Tongue (tissue), 2 donors: ENCODE measurements around the gene PRM1. TPM values are rescaled to one million over a fixed set of nuclear protein-coding genes. Genes with fewer than 3 reads are reported as not detected.

Source experiments
- DNase-seq: peaks from one replicate; pipeline ENCODE4 v3.0.0-alpha.2; 2015
- total RNA-seq: library from RNA; depleted of rRNA; stranded (reverse); fragments of >200 nt; gene quantifications from one replicate; pipeline ENCODE4 v1.2.3, GENCODE V29; 2014

PRM1 gene, protein sequence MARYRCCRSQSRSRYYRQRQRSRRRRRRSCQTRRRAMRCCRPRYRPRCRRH
- not detected for total RNA-seq

DNA sequence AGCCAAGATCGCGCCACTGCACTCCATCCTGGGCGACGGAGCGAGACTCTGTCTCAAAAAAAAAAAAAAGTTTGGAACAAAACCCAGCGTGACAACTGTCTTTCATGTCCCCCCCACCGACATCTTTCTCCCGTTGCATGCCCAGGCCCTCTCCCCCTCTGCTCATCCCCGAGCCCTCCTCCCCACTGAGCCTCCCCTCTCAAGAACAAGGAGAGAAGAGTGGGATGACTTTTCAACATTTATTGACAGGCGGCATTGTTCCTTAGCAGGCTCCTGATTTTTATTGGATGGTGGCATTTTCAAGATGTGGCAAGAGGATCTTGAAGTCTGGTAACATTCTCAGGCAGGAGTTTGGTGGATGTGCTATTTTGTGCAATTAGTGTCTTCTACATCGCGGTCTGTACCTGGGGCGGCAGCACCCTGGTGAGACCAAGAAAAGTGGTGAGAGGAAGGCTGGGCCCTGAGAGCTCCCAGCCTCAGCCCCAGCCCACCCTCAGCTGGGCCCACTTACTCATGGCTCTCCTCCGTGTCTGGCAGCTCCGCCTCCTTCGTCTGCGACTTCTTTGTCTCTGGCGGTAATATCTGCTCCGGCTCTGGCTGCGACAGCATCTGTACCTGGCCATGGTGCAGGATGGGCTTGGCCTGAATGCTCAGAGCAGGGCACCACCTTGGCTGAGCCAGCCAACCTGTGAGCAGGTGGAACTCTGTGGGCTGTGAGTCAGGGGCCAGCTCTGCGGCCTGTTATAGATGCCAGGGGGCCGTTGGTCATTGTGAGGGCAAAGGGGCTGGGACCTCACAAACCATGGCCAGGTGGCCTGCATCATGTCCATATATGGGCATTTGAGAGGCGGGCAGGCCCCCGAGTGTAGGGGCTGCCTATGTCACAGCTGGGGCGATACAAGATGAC is at the start of gene PRM1:
PRM1 (minus strand) TSS at position 715 of the 907 bp plus-strand sequence; CDS start at position 623, 92 bp downstream.
- DNase-seq: no peak

DNA sequence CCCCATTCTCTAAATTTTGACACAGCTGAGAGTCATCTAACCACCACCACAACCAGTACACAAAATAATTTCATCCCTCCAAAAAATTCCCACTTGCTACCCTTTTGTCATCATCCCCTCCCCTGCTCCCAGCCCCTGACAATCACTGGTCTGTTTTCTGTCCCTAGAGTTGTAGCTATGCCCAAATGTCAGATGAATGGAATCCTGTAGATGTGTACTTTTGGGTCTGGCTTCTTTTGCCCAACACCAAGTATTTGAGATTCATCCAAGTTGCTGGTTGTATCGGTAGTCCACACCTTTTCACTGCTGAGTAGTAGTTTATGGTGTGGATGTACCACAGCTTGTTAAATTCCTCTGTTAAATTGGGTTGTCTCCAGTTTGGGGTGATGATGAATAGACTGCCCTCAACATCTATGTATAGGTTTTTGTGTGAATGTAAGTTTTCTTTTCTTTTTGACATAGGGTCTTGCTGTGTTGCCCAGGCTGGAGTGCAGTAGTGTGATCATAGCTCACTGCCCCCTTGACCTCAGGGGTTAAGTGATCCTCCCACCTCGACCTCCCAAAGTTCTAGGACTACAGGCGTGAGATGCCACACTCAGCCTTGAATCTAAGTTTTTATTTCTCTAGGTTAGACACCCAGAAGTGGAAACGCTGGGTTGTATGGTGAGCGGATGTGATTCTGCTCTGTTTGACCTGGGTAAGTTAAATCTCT is 49.6 kb upstream of the PRM1 start:
- DNase-seq: no peak

DNA sequence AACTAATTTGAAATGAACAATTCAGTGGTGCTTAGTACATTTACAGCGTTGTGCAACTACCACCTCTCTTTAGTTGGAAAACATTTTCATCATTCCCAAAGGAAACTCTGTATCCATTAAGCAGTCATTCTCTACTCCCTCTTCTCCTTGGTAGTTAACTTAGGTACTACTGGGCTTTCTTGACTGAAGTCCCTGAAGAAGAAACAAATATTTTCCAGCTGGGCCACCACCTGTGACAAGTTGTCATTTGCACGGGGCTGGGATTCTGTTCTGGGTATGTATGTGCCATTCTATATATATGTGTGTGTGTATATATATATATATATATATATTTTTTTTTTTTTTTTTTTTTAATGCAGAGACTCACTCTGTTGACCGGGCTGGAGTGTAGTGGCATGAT is 48.8 kb upstream of the PRM1 start:
- peak; percentile 67 for DNase-seq

DNA sequence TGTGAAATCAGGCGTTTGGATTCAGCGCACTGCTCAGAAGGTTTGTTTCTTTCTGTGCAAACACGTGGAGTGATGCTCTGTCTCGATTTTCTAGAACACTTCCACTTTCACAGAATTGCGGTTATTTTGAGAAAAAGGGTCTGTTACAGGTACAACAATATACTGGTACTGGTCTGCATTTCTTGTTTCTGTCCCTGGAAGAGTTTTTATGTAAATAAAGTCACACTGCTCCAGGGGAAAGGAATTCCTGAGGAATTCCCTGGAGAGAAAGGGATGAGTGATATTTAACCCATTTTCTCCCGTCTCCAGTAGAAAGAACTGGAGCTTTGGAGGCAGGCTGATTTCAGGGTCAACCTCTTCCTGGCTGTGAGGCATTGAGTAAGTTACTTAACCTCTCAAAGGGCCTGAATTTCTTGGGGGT is 48.0 kb upstream of the PRM1 start:
- no peak for DNase-seq

DNA sequence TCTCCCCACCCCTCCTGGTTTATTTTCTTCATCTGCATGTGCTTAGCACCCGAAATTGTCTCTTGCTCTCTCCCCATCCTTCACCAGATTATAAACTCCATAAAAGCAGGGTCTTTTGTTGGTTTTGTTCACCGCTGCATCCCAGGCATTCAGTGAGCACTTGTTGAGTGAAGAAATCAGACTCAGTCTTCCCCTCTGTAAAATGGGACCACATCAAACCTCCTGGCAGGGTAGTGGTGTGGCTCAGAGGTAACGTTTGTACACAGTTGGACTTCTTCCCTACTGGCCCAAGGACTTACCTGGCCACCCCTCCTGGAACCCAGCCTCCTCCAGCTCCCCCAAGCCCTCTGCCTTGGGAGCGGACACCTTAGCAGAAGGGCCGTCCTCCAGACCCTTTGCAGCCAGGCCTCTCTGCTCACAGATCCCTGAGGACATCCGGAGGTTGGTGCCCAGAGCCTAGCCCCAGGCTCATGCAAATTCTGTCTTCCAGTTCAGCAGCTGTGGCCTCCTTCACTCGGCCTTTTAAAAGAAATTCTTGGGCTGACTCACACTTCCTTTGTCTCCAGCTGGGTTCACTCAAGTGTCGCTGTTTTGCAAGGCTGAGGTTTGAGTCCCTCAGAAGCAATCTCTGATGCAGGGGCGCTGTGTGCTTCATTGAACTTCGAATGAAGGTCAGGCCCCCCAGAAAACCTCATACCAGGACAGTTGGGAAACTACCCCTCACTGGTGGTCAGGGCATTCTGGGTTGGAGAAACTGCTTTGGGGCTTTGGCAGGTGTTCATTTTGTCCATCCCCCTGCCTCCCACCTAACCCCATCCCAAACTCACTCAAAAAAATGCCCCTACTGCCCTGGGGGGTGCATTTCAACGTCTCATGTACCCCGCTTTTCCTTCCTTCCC is 47.3 kb upstream of the PRM1 start:
- peak; percentile 87 for DNase-seq

DNA sequence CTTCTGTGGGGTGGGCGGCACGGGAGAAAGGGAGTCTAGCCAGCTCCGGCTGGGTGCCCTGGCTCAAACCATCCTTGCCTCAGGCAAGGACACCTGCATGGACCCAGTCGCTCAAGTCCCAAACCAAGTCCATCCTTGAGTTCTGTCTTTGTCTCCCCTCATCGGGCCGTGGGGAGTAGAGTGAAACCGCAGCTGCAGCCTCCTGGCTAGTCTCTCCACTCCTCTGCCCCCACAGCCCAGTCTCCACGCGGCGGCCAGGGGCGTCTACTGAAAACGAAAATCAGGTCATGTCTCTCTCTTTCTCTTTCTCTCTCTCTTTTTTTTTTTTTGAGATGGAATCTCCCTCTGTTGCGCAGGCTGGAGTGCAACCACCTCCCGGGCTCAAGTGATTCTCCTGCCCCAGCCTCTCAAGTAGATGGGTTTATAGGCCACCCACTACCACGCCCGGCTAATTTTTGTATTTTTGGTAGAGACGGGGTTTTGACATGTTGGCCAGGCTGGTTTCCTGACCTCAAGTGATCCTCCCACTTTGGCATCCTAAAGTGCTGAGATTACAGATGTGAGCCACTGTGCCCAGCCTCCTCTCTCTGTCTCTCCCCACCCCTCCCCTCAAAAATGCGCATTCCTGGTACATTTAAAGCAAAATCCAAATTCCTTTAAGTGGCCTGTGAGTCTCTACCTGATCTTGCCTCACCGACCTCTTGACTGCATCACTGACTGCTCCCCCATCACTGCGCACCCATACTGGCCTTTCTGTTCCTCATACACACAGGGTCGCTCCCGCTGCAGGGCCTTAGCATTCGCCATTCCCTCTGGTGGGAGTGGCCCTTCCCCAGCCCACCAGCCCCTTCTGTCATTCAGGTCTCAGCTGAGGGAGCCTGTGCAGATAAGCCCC is 46.4 kb upstream of the PRM1 start:
- no peak for DNase-seq

DNA sequence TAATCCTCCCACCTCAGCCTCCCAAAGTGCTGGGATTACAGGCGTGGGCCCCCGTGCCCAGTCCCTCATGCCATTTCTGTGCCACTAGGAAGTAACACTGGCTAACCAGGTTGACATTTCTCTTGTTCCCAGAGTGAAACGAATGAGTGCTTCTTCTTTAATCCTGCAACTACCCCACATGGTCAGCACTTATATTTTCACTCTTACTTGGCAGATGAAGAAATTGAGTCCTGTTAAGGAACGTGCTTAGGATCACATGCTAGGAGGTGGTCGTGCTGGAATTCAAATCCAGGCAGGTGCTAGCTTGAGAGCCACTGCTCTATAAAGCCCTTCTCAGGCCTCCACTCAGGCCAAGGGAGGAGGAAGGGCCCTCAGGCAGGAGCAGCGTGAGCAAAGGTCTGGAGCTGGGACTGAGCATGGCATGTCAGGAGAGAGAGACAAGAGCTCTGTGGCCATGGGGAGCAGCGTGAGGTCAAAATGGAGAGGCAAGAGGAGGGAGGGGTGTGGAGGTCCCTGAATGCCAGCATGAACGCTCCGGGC is 45.7 kb upstream of the PRM1 start:
- DNase-seq: no peak

DNA sequence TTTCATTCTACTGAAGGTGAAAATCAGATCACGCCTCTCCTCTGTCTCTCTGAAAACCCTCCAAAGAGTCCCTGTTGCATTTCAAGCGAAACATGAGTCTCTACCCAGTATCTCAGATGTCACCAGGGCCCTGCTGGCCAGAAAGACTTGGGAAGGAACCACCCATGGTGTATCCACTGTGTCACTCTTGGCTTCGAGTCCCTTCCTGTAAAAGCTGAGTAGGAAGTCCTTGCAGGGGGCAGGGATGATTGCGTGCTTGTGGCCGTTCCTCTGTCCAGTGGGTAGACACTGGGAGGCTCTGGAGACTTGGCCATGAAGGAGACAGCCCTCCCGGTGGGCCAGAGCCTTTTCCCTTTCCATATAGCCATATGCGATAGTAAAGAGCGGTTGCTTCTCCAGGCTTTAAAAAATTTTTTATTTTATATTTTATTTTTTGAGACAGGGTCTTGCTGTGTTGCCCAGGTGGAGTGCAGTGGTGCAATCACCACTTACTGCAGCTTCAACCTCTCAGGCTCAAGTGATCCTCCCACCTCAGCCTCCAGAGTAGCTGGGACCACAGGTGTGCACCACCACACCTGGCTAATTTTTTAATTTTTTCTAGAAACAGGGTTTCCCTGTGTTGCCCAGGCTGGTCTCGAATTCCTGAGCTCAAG is 45.1 kb upstream of the PRM1 start:
- DNase-seq: no peak

DNA sequence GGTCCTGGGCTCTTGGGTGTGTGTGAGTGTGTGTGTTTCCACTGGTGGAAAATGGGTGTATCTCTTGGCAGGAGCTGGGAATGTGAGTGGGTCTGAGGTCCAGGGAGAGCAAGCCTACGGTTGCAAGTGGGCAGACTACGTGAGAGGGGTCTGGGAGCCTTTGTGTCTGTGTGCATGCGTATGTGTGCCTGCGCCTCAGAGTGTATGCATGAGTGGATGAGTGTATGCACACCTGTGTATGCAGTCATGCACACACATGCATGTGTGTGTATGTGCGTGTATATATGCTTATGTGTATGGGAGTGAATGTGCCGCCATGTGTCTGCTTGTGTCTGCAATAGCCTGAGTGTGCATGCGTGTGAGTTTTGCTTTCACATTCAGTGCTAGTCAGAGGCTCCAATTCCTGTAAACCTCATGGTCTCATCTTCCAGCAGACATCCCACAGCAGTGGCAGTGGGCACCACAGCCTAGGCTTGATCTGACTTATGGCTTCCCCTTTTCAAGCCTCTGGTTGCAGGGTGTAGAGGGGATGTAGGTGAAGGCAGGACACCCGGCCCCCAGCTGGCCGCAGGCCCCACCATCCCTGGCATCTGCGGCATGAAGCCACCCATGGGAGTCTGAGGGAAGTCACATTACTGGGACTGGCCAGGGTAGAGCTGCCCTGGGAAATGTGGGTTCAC is 44.4 kb upstream of the PRM1 start:
- DNase-seq: no peak

DNA sequence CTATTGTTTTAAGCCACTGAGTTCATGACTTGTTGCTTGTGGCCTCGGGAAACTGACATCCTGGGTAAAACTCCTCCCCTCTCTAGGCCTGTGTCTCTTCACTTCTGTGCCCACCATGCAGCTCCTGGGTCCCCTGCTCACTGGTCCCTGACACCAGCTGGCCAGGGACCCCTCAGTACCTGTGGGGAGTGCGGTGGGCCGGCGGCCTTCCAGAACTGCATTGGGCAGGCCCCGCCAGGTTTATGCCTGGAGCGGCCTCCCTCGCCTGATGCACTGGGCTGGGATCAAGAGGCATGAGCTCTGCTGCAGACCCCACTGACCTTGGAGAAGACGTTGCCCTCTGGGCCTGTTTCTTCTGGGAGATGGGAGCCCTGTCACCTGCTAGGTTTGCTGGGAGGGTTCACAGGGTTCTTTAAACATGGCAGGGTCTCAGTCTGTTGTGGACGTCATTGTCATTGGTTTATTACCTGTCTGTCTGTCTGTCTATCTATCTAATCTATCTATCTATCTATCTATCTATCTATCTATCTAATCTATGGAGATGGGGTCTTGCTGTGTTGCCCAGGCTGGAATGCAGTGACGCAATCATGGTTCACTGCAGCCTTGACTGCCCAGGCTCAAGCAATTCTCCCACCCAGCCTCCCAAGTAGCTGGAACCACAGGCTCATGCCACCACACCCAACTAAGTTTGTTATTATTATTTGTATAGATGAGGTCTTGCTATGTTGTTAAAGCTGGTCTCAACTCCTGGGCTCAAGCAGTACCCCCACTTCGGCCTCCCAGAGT is 42.6 kb upstream of the PRM1 start:
- no peak for DNase-seq

DNA sequence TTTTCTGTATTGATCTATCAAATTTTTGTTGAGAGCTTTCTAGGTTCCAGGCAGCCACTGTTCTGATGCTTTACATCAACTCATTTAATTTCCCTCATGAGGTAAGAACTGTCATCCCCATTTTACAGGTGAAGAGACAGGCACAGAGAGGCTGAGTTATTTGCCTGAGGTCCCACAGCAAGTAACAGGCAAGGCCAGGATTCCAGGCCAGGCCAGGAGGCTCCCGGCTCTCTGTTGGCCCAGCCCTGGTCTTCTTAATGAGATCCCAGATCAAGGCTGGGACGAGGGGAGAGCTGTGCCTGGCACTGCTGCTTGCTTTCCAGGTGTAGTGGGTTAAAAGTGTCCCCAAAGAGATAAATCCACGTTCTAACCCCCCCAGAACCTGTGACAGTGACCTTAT is 41.7 kb upstream of the PRM1 start:
- no peak for DNase-seq

DNA sequence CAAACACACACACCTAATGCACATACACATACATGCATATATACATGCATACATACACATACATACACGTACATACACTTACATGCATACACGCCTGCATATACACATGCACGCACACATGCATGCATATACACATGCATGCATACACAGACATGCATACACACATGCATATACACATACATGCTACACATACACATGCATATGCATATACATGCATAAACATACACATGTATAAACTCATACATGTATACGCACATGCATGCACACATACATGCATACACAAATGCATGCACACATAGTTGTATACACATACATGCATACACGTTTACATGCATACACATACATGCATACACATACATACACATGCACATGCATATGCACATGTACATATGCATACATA is 40.5 kb upstream of the PRM1 start:
- no peak for DNase-seq

DNA sequence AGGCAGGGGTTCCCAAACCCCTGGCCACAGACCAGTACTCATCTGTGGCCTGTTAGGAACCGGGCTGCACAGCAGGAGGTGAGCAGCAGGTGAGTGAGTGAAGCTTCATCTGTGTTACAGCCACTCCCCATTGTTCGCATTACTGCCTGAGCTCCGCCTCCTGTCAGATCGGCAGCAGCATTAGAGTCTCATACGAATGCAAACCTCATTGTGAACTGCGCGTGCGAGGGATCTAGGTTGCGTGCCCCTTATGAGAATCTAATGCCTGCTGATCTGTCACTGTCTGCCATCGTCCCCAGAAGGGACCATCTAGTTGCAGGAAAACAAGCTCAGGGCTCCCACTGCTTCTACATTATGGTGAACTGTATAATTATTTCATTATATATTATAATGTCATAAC is 39.0 kb upstream of the PRM1 start:
- no peak for DNase-seq

DNA sequence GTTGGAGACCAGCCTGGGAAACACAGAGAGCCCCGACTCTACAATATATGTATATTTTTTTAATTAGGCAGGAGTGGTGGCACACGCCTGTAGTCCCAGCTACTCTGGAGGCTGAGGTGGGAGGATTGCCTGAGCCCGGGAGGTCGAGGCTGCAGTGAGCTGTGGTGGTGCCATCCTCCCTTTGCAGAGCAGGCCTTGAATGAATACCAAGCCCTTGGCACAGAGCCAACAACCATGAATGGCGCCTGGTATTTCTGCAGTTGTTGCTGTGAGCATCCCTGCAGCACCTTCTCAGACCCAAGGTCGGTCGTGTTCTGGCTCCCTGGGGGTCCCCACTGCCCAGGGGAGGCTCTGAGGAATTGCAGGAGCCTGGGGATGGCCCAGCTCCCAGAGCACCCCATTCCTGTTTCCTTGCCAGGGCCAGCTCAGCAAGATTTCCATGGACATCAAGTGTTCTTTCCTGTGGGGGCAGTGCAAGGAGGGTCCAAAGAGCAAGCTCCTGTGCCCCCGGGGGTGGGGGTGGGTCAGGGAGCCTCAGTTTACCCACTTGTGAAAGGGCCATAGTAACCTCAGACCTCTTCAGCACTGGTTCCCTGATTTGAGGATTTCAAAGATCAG is 38.5 kb upstream of the PRM1 start:
- peak; percentile 57 for DNase-seq

DNA sequence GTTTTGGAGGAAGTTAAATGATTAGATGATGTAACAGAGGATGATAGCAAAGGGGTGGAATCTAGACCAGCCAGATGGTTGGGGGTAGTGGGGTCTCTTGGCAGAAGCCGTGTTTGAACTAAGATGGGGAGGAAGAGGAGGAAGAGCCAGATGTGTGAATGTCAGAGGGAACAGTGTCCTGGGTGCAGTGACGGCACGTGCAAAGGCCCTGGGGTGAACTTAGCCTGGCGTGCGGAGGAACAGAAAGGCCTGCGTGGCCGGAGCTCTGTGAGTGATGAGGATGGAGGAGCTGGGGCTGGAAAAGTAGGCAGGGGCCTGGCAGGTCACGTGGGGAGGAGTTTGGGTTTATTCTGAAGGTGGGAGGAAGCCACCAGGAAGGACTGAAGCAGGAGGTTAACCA is 37.7 kb upstream of the PRM1 start:
- DNase-seq: no peak

DNA sequence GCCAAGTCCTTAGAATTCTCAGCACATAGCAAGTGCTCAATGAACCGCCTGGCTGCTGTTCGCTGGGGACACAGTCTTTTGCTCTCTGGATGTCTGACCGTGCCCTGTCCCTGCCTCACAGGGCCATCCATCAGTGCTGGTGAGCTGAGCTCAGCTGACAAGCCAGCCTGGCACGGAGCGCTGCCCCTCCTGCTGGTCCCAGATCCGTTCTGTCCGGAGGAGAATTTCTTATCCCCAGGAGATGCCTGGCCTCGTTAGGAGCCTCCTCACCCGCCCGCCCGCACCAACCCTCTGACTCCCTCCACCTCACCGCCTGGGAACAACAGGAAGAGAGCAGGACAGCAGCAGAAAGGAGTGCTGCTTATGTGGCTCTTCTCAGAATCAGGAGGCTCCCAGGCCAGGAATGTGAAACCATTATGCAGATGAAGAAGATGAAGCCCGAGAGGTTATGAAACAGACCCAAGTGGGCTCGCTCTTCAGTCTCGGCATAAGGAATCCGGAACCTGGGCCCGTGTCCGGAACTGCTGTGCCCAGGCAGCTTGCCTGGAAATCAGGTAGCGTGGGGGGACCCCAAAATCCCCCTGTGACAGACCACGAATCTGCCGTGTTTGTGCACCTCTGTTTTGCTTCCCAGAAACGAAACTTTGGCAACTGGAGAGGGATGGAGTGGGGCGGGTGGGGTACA is 35.3 kb upstream of the PRM1 start:
- DNase-seq: no peak

DNA sequence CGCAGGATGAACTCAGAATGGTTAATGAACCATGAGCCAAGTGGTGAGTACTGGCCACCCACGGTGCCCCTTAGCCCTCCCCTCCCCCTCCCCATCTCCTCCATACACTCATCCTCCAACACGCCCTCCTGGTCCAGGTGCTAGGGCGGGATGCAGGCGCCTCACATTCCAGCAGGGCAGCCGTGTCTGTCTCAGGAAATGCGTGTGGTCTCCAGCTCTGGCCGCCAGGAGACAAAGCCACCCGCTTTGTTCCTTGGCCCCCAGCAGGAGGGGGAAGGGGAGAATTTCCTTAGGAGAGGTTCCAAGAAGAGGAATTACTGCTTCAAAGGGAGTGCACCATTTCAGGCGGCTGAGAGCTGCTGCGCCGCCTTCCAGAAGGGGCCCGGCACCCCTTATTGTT is 34.4 kb upstream of the PRM1 start:
- peak; percentile 61 for DNase-seq

DNA sequence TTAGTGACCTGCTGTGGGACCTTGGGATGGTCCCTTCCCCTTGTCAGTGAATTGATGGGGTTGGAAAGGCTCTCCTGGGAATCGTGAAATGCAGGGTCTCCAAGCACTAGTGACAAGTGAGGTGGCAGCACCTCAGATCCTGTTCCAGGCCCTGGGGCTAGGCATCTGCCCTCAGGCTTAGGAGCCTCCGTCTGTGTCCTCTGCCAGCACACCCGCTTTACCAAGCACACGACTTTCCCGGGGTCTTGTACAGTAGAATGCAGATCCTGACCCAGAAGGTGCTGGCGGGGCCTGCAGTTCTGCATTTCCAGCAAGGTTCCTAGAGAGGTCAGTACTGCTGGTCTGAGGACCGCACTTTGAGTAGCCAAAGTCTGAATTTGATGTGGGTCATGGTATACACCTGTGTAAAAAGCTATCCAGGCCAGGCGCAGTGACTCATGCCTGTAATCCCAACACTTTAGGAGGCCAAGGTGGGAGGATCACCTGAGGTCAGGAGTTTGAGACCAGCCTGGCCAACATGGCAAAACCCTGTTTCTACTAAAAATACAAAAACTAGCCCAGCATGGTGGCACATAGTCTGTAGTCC is 33.3 kb upstream of the PRM1 start:
- DNase-seq: no peak
